IMR-90 (cell line): Measurements from ENCODE around the gene ZFPM1. TPM values are rescaled to one million over a fixed set of nuclear protein-coding genes. Genes with fewer than 3 reads are reported as not detected.

ENCODE experiments used
- ATAC-seq: fragments of 200-7000 bp; cut with Tn5 transposase; 2 replicates; pipeline ENCODE4 v1.9.1; 2020; ENCODE audit warnings: low read depth, mild to moderate bottlenecking, moderate library complexity
- BruUV-seq: library from RNA; stranded (reverse); fragments of 400-500 nt; replicated peaks from 2 replicates; lab custom pipeline; 2021; lab: Mats Ljungman, UMichigan
- CTCF ChIA-PET: fragments of 300-600 bp; formaldehyde crosslinking; extraction: SDS; loops from one replicate; lab custom pipeline; 2021; ENCODE audit warnings: antibody characterized with exemption; lab: Yijun Ruan, JAX
- POLR2A ChIA-PET: fragments of 300-600 bp; sonication (Branson Sonifier 250); formaldehyde crosslinking; loops from one replicate; lab custom pipeline; 2022; ENCODE audit warnings: antibody characterized with exemption; ENCODE audit not compliant: unreplicated experiment; lab: Charles Lee
- DNase-seq: peaks from one replicate; pipeline ENCODE4 v3.0.0; 2013
- H2AFZ ChIP-seq: replicated peaks from 2 replicates; pipeline ENCODE3; 2013; ENCODE audit warnings: low read length, mild to moderate bottlenecking; ENCODE audit not compliant: poor library complexity
- H2AK5ac ChIP-seq: 2 replicates; pipeline ENCODE4 v1.6.1; 2013; ENCODE audit warnings: low read depth, low read length, inconsistent platforms
- H2AK9ac ChIP-seq: replicated peaks from 2 replicates; pipeline ENCODE3; 2013; ENCODE audit warnings: mild to moderate bottlenecking, low read depth, low read length, moderate library complexity; ENCODE audit not compliant: poor library complexity
- H2BK120ac ChIP-seq: 2 replicates; pipeline ENCODE4 v1.6.1; 2013; ENCODE audit warnings: low read depth, low read length, inconsistent platforms
- H2BK15ac ChIP-seq: 3 replicates; pipeline ENCODE4 v1.6.1; 2013; ENCODE audit warnings: low read depth, low read length, inconsistent platforms
- H2BK20ac ChIP-seq: 2 replicates; pipeline ENCODE4 v1.6.1; 2013; ENCODE audit warnings: low read depth, mild to moderate bottlenecking, inconsistent platforms, low read length, moderate library complexity
- H2BK5ac ChIP-seq: 2 replicates; pipeline ENCODE4 v1.6.1; 2013; ENCODE audit warnings: mild to moderate bottlenecking, low read depth, low read length, inconsistent platforms; ENCODE audit not compliant: poor library complexity, severe bottlenecking
- H3K14ac ChIP-seq: replicated peaks from 2 replicates; pipeline ENCODE4 v1.6.1; 2013; ENCODE audit warnings: low read depth, low read length, inconsistent platforms
- H3K18ac ChIP-seq: 2 replicates; pipeline ENCODE4 v1.6.1; 2013; ENCODE audit warnings: low read depth, low read length, control low read depth
- H3K23ac ChIP-seq: 2 replicates; pipeline ENCODE4 v1.6.1; 2013; ENCODE audit warnings: low read depth, low read length, inconsistent platforms
- H3K27ac ChIP-seq: 2 replicates; pipeline ENCODE4 v1.5.1; 2013; ENCODE audit warnings: mild to moderate bottlenecking, control low read depth, low read length; ENCODE audit not compliant: insufficient read depth
- H3K27me3 ChIP-seq: 2 replicates; pipeline ENCODE4 v1.6.1; 2013; ENCODE audit warnings: low read length; ENCODE audit not compliant: control insufficient read depth, insufficient read depth
- H3K36me3 ChIP-seq: 2 replicates; pipeline ENCODE4 v1.6.1; 2013; ENCODE audit warnings: low read length, mixed read lengths; ENCODE audit not compliant: control insufficient read depth, insufficient read depth
- H3K4ac ChIP-seq: 2 replicates; pipeline ENCODE4 v1.6.1; 2013; ENCODE audit warnings: low read depth, low read length, inconsistent platforms
- H3K4me1 ChIP-seq: 2 replicates; pipeline ENCODE4 v1.6.1; 2013; ENCODE audit warnings: low read length, mixed read lengths; ENCODE audit not compliant: control insufficient read depth, insufficient read depth
- H3K4me2 ChIP-seq: 2 replicates; pipeline ENCODE4 v1.6.1; 2013; ENCODE audit warnings: low read depth, mild to moderate bottlenecking, control low read depth, low read length, moderate library complexity
- H3K4me3 ChIP-seq: 2 replicates; pipeline ENCODE4 v1.5.1; 2013; ENCODE audit warnings: low read depth, mild to moderate bottlenecking, control low read depth, low read length, moderate library complexity; ENCODE audit not compliant: insufficient read depth
- H3K56ac ChIP-seq: 2 replicates; pipeline ENCODE4 v1.6.1; 2013; ENCODE audit warnings: low read length, inconsistent platforms; ENCODE audit not compliant: insufficient read depth; ENCODE audit errors: extremely low read depth
- H3K79me1 ChIP-seq, 2 experiments: 2 replicates each; pipeline ENCODE4 v1.6.1; 2013; ENCODE audit warnings: low read length in 2 of 2, inconsistent platforms in 1 of 2, low read depth in 1 of 2
- H3K9ac ChIP-seq: 2 replicates; pipeline ENCODE4 v1.6.1; 2013; ENCODE audit warnings: low read depth, low read length, control low read depth
- H3K9me1 ChIP-seq: 2 replicates; pipeline ENCODE4 v1.6.1; 2013; ENCODE audit warnings: low read length, inconsistent platforms; ENCODE audit not compliant: insufficient read depth
- H3K9me3 ChIP-seq: 2 replicates; pipeline ENCODE4 v1.6.1; 2013; ENCODE audit warnings: low read length; ENCODE audit not compliant: control insufficient read depth, insufficient read depth
- H4K20me1 ChIP-seq: 2 replicates; pipeline ENCODE4 v1.6.1; 2013; ENCODE audit warnings: low read length, inconsistent platforms; ENCODE audit not compliant: insufficient read depth
- H4K5ac ChIP-seq: 2 replicates; pipeline ENCODE4 v1.6.1; 2013; ENCODE audit warnings: mild to moderate bottlenecking, low read depth, low read length, control low read depth
- H4K8ac ChIP-seq, 2 experiments: 2 replicates each; pipeline ENCODE4 v1.6.1; 2013; ENCODE audit warnings: low read depth in 2 of 2, low read length in 2 of 2, control low read depth in 1 of 2, inconsistent platforms in 1 of 2
- H4K91ac ChIP-seq: 2 replicates; pipeline ENCODE4 v1.6.1; 2013; ENCODE audit warnings: low read depth, low read length, inconsistent platforms; ENCODE audit not compliant: insufficient read depth
- BHLHE40 ChIP-seq: fragments of 150-350 bp; IDR thresholded peaks from 2 replicates; pipeline ENCODE4 v1.6.1; 2016; ENCODE audit warnings: mild to moderate bottlenecking, low read depth, low read length
- CEBPB ChIP-seq: IDR thresholded peaks from 2 replicates; pipeline ENCODE4 v1.6.1; 2012; ENCODE audit warnings: low read depth, low read length, improper control_type of control experiment
- CHD1 ChIP-seq: IDR thresholded peaks from 2 replicates; pipeline ENCODE4 v1.6.1; 2012; ENCODE audit warnings: low read depth, low read length, improper control_type of control experiment
- FOS ChIP-seq: fragments of 150-350 bp; IDR thresholded peaks from 2 replicates; pipeline ENCODE4 v1.6.1; 2016; ENCODE audit warnings: low read depth, low read length
- MAFK ChIP-seq: IDR thresholded peaks from 2 replicates; pipeline ENCODE4 v1.6.1; 2012; ENCODE audit warnings: low read depth, low read length, improper control_type of control experiment
- NFE2L2 ChIP-seq: fragments of 150-350 bp; IDR thresholded peaks from 2 replicates; pipeline ENCODE4 v1.6.1; 2016; ENCODE audit warnings: low read depth, mild to moderate bottlenecking, low read length
- POLR2A ChIP-seq: IDR thresholded peaks from 2 replicates; pipeline ENCODE4 v1.6.1; 2012; ENCODE audit warnings: mild to moderate bottlenecking, low read depth, low read length
- RAD21 ChIP-seq: IDR thresholded peaks from 2 replicates; pipeline ENCODE4 v1.6.1; 2012; ENCODE audit warnings: low read length, improper control_type of control experiment
- RCOR1 ChIP-seq: IDR thresholded peaks from 2 replicates; pipeline ENCODE4 v1.6.1; 2012; ENCODE audit warnings: mild to moderate bottlenecking, low read length, improper control_type of control experiment; ENCODE audit not compliant: insufficient replicate concordance
- RFX5 ChIP-seq: IDR thresholded peaks from 2 replicates; pipeline ENCODE4 v1.8.0; 2012; ENCODE audit warnings: low read depth, mild to moderate bottlenecking, low read length, moderate library complexity
- SMC3 ChIP-seq: fragments of 150-350 bp; IDR thresholded peaks from 2 replicates; pipeline ENCODE4 v1.6.1; 2016; ENCODE audit warnings: low read depth, mild to moderate bottlenecking, antibody characterized with exemption, low read length, moderate library complexity
- USF2 ChIP-seq: fragments of 150-350 bp; IDR thresholded peaks from 2 replicates; pipeline ENCODE4 v1.6.1; 2017; ENCODE audit warnings: mild to moderate bottlenecking, antibody characterized with exemption, low read length, low read depth
- WGBS, 2 experiments: methylation state at CpG; one replicate each; pipeline versions ENCODE4 v1.1.5 to v1.1.7; 2013; ENCODE audit warnings: missing lambda C conversion rate in 2 of 2; ENCODE audit not compliant: insufficient read length in 1 of 2; ENCODE audit errors: extremely low coverage in 2 of 2; 5-methylcytosine and 5-hydroxymethylcytosine counted together
- dilution Hi-C: fragments of 300-500 bp; cut with HindIII; formaldehyde crosslinking; loops from one replicate; pipeline ENCODE4 v1.14.3; 2018; ENCODE audit warnings: low sequenced_read_pairs; ENCODE audit not compliant: unreplicated experiment
- in situ Hi-C: fragments of 300-500 bp; cut with MboI; formaldehyde crosslinking; loops from 3 replicates; pipeline ENCODE4 v1.14.3; 2019; ENCODE audit warnings: low sequenced_read_pairs, inconsistent platforms, mixed read lengths
- intact Hi-C: fragments of 100-400 bp; cut with micrococcal nuclease; formaldehyde crosslinking; loops from 2 replicates; pipeline ENCODE4 v1.10.0; 2022
- polyA plus RNA-seq, 3 experiments: library from polyadenylated mRNA; depleted of rRNA; stranded (reverse); fragments of >200 nt; gene quantifications; 2 replicates each; pipeline ENCODE4 v1.2.3, GENCODE V29; 2012; ENCODE audit warnings: low replicate concordance in 1 of 3
- total RNA-seq: library from RNA; depleted of rRNA; stranded (reverse); fragments of >200 nt; gene quantifications from 2 replicates; pipeline ENCODE4 v1.2.3, GENCODE V29; 2012
- TF ChIP-seq, protein P1 (sequence below): fragments of 150-350 bp; IDR thresholded peaks from 2 replicates; pipeline ENCODE4 v1.6.1; 2016; ENCODE audit warnings: low read depth, mild to moderate bottlenecking, low read length, moderate library complexity, borderline replicate concordance

Gene ZFPM1
- total and polyA plus RNA-seq, 2 of the 4 experiments (the other 2 are of a cell fraction), result 0.36 to 1.1 TPM

DNA sequence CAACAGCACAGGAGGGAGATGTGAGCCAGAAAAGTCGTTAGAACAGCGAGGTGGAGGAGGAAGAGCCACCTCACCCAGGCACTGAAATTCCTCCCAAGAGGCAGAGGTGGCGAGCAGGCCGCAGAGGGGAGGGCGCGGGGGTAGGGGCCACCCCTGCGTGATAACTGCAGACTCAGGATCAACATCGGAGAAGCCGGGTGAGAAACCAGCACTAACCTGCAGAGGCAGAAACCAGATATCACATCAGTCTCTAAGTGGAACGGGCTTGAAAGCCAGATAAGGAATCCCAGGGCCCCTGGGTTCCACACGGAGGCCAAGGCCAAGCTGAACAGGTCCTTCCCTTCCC is 77.8 kb downstream of the ZFPM1 start:
- H3K4ac ChIP-seq, result no peak overlapping the region
- ATAC-seq (no peak), DNase-seq (no peak)
- WGBS, 2 experiments, result 57% methylated on average over 1 of the region's 11 CpGs; no CpG with 5 or more reads in 1 of the 2 experiments
- dilution Hi-C loops (no loop called here), in situ Hi-C loops (no loop called here), intact Hi-C loops (no loop called here)
- no peak overlapping the region for H4K8ac ChIP-seq
- no peak overlapping the region for H2BK120ac ChIP-seq
- no peak overlapping the region for H2AK9ac ChIP-seq
- H3K9me1 ChIP-seq, result no peaks in the 10 kb centered on the region
- ChIA-PET POLR2A (no interaction called here), CTCF (no interaction called here)
- H3K36me3 ChIP-seq, result peaks cover 6% of the 10 kb centered on the region; the same call in 1 of the 2 replicates
- no peak for TF ChIP-seq USF2
- TF ChIP-seq RCOR1, result no peak
- TF ChIP-seq FOS, result no peak
- TF ChIP-seq, protein P1, sequence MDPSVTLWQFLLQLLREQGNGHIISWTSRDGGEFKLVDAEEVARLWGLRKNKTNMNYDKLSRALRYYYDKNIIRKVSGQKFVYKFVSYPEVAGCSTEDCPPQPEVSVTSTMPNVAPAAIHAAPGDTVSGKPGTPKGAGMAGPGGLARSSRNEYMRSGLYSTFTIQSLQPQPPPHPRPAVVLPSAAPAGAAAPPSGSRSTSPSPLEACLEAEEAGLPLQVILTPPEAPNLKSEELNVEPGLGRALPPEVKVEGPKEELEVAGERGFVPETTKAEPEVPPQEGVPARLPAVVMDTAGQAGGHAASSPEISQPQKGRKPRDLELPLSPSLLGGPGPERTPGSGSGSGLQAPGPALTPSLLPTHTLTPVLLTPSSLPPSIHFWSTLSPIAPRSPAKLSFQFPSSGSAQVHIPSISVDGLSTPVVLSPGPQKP, result no peak
- no peak for TF ChIP-seq NFE2L2
- TF ChIP-seq MAFK, result no peak
- TF ChIP-seq CHD1, result no peak
- no peak for TF ChIP-seq CEBPB
- TF ChIP-seq RAD21, result no peak
- no peak for TF ChIP-seq BHLHE40
- no peak for TF ChIP-seq SMC3
- TF ChIP-seq POLR2A, result no peak
- TF ChIP-seq RFX5, result no peak
- H3K27me3 ChIP-seq, result no peaks in the 10 kb centered on the region
- BruUV-seq, result no TSS peak
- H2AK5ac ChIP-seq, result no peak overlapping the region
- peaks cover 5 to 15% of the 10 kb centered on the region in 2 experiments; a peak in 2 of 4 replicates for H3K79me1 ChIP-seq
- no peak overlapping the region for H4K5ac ChIP-seq
- no peak overlapping the region for H2BK20ac ChIP-seq
- H3K14ac ChIP-seq, result no peak overlapping the region
- no peaks in the 10 kb centered on the region for H3K9me3 ChIP-seq
- H3K27ac ChIP-seq, result no peak overlapping the region
- H2BK15ac ChIP-seq, result no peak overlapping the region
- H3K18ac ChIP-seq, result no peak overlapping the region
- no peak overlapping the region for H2AFZ ChIP-seq
- no peak overlapping the region for H3K4me2 ChIP-seq
- H3K56ac ChIP-seq, result no peak overlapping the region
- peaks cover 14% of the 10 kb centered on the region for H3K4me1 ChIP-seq
- no peak overlapping the region for H4K91ac ChIP-seq
- no peak overlapping the region for H3K23ac ChIP-seq
- H2BK5ac ChIP-seq, result no peak overlapping the region
- H4K20me1 ChIP-seq, result peaks cover 3% of the 10 kb centered on the region; the same call in 1 of the 2 replicates
- H3K4me3 ChIP-seq, result no peak overlapping the region
- no peak overlapping the region for H3K9ac ChIP-seq
